ENCODE results near the gene PARD6G.

DNA sequence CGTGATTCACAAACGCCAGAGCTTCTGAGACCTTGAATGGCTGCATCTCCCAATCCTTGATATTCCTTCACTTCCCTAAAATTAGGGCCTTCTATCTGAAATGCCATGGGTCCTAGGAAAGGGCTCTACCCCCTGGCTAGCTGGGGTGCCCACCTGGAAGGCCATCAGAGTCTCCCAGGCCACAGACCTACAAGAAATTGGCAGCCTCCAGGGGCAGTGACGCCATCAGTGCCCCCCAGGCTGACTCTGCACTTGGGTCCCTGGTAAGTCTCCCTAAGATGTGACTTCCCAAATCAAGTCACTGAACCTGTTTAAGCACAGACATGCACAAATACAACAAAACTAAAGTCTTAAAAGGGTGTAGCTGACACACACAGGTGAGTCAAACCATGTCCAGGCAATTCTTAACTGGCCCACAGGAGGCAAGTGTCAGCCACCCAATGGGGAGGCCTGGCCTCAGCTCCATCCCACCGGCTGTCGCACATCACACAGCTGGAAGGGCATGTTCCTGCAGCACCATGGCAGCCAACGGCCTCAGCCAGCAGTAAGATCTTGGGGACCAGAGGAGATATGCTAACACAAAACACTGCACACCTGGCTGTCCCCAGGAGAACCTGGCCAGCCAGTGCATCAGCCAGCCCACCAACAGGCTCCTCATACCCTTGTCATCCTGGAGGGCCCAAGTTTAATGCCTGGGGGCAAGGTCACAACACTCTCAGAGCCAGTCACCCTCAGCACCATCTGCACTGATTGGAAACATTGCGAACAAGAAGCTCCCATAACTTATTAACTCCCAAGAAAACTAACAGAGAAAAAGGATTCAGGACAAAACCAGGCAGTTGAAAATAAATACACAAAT is 5.2 kb downstream of the PARD6G start:
- TF ChIP-seq ETS1 (IDR thresholded peaks at IDR 0.05) (no peak), EZH2phosphoT487 (IDR thresholded peaks at IDR 0.05; ENCODE audit: unreplicated experiment) (no peak), EZH2 (IDR thresholded peaks at IDR 0.05; ENCODE audit: low read depth, unreplicated experiment) (no peak), CREB1 (CRISPR knock-in tag; IDR thresholded peaks at IDR 0.05; ENCODE audit: low read depth) (no peak), POLR2AphosphoS5 (IDR thresholded peaks at IDR 0.05; ENCODE audit: low read depth) (no peak), REST (IDR thresholded peaks at IDR 0.05; ENCODE audit: unreplicated experiment) (no peak), ZNF331 (CRISPR knock-in tag; IDR thresholded peaks at IDR 0.05; ENCODE audit: low read depth) (no peak), ZNF462 (CRISPR knock-in tag; IDR thresholded peaks at IDR 0.05) (no peak), JUNB (IDR thresholded peaks at IDR 0.05; ENCODE audit: unreplicated experiment) (no peak), NANOG (IDR thresholded peaks at IDR 0.05; ENCODE audit: borderline replicate concordance) (no peak), STAT1 (IDR thresholded peaks at IDR 0.05; ENCODE audit: unreplicated experiment) (no peak), ZNF114 (CRISPR knock-in tag; IDR thresholded peaks at IDR 0.05) (no peak)
- TF ChIP-seq, protein P1, sequence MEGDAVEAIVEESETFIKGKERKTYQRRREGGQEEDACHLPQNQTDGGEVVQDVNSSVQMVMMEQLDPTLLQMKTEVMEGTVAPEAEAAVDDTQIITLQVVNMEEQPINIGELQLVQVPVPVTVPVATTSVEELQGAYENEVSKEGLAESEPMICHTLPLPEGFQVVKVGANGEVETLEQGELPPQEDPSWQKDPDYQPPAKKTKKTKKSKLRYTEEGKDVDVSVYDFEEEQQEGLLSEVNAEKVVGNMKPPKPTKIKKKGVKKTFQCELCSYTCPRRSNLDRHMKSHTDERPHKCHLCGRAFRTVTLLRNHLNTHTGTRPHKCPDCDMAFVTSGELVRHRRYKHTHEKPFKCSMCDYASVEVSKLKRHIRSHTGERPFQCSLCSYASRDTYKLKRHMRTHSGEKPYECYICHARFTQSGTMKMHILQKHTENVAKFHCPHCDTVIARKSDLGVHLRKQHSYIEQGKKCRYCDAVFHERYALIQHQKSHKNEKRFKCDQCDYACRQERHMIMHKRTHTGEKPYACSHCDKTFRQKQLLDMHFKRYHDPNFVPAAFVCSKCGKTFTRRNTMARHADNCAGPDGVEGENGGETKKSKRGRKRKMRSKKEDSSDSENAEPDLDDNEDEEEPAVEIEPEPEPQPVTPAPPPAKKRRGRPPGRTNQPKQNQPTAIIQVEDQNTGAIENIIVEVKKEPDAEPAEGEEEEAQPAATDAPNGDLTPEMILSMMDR (conservative IDR thresholded peaks at IDR 0.05; ENCODE audit: low read depth in 2 of 2) = no peak
